Fibroblast of mammary gland (primary cell): ENCODE measurements around the gene TMEM266.

Experiments
- DNase-seq: peaks from one replicate; pipeline ENCODE4 v3.0.0-alpha.2; 2010; ENCODE audit warnings: low read depth
- H3K4me3 ChIP-seq: 2 replicates; pipeline ENCODE4 v1.5.1; 2011; ENCODE audit warnings: low read depth, mild to moderate bottlenecking, low read length, moderate library complexity; ENCODE audit not compliant: control insufficient read depth
- CTCF ChIP-seq: conservative IDR thresholded peaks from 2 replicates; pipeline ENCODE4 v1.5.1; 2011; ENCODE audit warnings: low read depth, low read length, inconsistent platforms; ENCODE audit not compliant: control insufficient read depth, insufficient read depth

Gene TMEM266

GRCh38 chr15:76199106-76200082 lies 139.6 kb downstream of the TMEM266 start:
- DNase-seq: peak; percentile 93
- no peak for TF ChIP-seq CTCF

DNA sequence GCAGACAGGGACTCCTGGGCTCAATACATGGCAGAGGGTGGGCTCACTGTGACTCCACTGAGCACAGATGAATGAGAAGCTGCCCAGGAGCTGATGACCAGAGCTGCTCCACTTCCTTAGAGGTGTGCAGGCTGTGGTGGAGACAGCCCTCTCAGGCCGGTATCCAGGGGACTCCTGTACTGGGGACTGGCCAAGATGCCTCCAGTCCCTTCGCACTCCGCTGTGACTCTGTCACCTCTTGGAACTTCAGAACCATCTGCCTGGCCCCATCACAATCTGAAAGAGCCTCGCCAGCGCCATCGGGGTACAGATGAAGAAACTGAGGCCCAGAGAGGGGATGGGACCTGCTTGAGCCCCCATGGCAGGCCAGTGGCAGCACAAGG lies 140.3 kb downstream of the TMEM266 start:
- no peak for TF ChIP-seq CTCF
- no peak overlapping the region for H3K4me3 ChIP-seq
- no peak for DNase-seq

More at GRCh38 chr15:76199106-76200082, 139.6 kb downstream of the TMEM266 start:
- H3K4me3 ChIP-seq: no peak overlapping the region

DNA sequence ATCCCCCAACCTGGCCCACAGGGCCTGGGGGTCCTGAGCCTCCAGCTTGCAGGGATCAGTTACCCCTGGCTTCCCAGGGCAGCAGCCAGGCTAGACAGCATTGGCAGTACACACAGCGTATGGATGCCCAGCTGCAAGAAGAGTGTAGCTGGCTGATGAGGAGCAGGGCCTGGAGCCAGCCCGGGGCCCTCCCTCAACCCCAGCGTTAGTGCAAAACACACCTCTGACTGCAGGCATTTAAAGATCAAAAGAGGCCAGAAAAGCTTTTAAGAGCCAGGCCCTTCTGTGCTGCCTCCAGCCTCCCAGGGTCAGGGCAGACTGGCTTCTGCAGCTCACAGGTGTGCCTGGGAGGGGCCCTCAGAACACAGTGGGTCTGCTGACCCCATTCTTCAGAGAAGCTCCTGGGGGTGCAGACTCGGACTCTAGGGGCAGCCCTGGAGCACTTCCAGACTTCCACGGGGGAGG lies 140.9 kb downstream of the TMEM266 start:
- no peak overlapping the region for H3K4me3 ChIP-seq
- no peak for DNase-seq
- no peak for TF ChIP-seq CTCF

GRCh38 chr15:76201536-76202255 lies 141.9 kb downstream of the TMEM266 start:
- no peak for DNase-seq
- no peak overlapping the region for H3K4me3 ChIP-seq
- TF ChIP-seq CTCF: no peak

GRCh38 chr15:76203346-76204108 lies 143.7 kb downstream of the TMEM266 start:
- no peak for DNase-seq
- no peak overlapping the region for H3K4me3 ChIP-seq
- TF ChIP-seq CTCF: no peak

GRCh38 chr15:76204109-76204845 lies 144.5 kb downstream of the TMEM266 start:
- no peak for DNase-seq
- TF ChIP-seq CTCF: no peak
- no peak overlapping the region for H3K4me3 ChIP-seq
